ENCODE results near the gene PGP.

The PGP gene

DNA sequence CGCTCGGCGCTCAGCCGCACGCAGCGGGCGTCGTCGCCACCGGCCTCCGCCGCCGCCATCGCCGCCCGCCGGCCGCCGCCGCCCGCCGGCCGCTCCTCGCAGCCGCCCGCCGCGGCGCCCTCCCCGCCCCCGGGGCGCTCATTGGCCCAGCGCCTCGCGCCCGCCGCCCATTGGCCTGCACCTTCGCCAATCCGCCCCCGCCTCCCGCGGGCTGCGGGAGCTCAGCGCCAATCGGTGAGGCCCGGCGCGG, at the start of gene PGP:
Gene PGP, minus strand, starts transcription at position 122 of the 250 bp plus-strand sequence. Its CDS starts 63 bp downstream, at position 59.
- TF ChIP-seq, protein P1, sequence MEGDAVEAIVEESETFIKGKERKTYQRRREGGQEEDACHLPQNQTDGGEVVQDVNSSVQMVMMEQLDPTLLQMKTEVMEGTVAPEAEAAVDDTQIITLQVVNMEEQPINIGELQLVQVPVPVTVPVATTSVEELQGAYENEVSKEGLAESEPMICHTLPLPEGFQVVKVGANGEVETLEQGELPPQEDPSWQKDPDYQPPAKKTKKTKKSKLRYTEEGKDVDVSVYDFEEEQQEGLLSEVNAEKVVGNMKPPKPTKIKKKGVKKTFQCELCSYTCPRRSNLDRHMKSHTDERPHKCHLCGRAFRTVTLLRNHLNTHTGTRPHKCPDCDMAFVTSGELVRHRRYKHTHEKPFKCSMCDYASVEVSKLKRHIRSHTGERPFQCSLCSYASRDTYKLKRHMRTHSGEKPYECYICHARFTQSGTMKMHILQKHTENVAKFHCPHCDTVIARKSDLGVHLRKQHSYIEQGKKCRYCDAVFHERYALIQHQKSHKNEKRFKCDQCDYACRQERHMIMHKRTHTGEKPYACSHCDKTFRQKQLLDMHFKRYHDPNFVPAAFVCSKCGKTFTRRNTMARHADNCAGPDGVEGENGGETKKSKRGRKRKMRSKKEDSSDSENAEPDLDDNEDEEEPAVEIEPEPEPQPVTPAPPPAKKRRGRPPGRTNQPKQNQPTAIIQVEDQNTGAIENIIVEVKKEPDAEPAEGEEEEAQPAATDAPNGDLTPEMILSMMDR (IDR thresholded peaks at IDR 0.05), result no peak

DNA sequence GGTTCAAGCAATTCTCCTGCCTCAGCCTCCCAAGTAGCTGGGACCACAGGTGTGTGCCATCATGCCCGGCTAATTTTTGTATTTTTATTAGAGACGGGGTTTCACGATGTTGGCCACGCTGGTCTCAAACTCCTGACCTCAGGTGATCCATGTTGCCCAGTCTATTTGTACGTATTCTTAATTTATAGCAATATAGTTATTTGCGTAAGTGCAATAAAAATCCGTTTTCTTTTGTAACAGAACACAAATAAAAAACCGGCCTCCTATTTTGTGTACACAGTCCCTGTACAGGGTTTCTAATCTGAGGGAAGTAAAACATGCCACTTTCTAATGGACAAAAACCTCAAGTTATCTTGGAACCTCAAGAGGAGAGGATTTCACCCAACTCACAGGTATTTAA, 45.6 kb upstream of the PGP start:
- TF ChIP-seq, protein P1 (IDR thresholded peaks at IDR 0.05), result no peak

DNA sequence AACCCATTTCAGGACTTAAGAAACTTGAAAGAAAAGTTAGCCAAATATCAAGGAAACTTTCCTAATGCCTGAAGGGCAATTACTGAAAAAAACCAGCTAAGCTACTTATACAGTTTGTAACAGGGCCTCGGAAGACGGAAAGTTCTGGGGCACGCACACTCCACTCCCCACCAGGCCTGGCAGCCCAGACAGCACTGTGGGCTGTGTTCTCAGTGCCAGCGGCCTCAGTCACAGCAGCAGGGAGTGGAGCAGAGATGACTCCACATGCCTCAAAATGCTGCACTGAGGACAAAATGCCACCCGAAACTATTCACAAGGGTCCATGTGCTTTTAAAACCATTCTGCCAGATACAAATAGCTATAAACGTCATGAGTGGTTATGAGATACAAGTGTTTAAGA, 43.1 kb upstream of the PGP start:
- TF ChIP-seq, protein P1 (IDR thresholded peaks at IDR 0.05), result no peak

- TF ChIP-seq, protein P1 (IDR thresholded peaks at IDR 0.05), result no peak
Measured at GRCh38 chr16:2256531-2257140, 42.0 kb upstream of the PGP start.

- TF ChIP-seq, protein P1 (IDR thresholded peaks at IDR 0.05), result no peak
Measured at GRCh38 chr16:2253293-2253692, 38.7 kb upstream of the PGP start.

- TF ChIP-seq, protein P1 (IDR thresholded peaks at IDR 0.05), result no peak
Measured at GRCh38 chr16:2252806-2253148, 38.1 kb upstream of the PGP start.

DNA sequence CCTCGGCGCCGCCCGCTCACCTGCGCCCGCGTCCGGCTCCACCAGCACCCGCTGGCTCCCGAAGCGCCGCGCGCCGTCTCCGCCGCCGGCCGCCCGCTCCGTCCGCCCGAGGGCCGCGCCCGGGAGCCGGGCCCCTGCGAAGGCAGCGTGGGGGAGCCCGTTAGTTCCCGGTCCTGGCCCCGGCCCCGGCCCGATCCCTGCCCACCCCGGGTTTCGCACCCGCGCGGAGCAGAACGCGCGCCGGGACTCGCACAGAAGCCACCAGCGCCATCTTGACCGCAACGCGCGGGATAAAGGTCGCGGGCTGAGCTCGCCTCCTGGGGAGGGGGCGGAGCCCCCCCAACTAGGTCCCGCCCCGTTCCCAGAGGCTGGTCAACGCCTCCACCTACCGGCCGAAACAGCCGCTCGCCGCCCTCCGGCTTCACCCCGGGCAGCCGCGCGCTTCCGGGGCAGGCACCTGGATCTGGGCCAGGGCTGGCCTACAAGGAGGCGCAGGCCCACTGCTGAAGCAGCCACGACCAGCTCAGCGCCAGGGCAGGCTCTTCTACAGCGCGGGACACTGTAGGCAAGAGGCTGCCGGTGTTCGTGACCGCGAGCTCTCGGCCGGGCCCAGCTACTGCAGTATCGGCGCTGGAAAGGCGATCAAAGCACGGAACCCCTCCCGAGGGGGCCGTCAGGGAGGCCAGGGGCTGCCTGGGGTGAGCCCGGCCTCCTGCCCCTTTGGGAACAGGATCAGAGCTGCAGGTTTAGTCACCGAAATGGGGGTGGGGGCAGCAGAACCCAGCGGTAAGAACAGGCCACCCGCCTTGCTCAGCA, 36.9 kb upstream of the PGP start, which contains the start of gene ECI1:
Gene ECI1, minus strand, starts transcription at position 292 of the 816 bp plus-strand sequence. Its CDS starts 21 bp downstream, at position 271.
- TF ChIP-seq, protein P1 (IDR thresholded peaks at IDR 0.05), result peak; percentile 57

Measured in LNCAP (cell line).